ENCODE results near the gene OSM.

OSM gene

GRCh38 chr22:30252411-30253204 is 14.0 kb downstream of the OSM start:
- Histone ChIP-seq H3K4me3 (ENCODE audit: low read length) (no peak overlapping the region), H3K27me3 (ENCODE audit: insufficient read depth, low read length, poor library complexity) (no peaks in the 10 kb centered on the region), H3K79me1 (ENCODE audit: low read length) (no peaks in the 10 kb centered on the region), H3K9ac (ENCODE audit: low read length) (no peak overlapping the region), H4K8ac (ENCODE audit: low read depth, low read length) (no peak overlapping the region), H3K27ac (ENCODE audit: low read depth, low read length) (no peak overlapping the region), H3K4me2 (ENCODE audit: low read length) (no peak overlapping the region), H2BK120ac (ENCODE audit: low read depth, low read length) (no peak overlapping the region), H3K4me1 (ENCODE audit: control insufficient read depth, low read depth, low read length) (no peaks in the 10 kb centered on the region), H3K79me2 (ENCODE audit: control insufficient read depth, insufficient read depth, low read length) (no peaks in the 10 kb centered on the region), H3K56ac (ENCODE audit: low read length) (peak overlapping the region; percentile 42), H3K23ac (ENCODE audit: low read length) (no peak overlapping the region), H2BK5ac (ENCODE audit: low read length) (no peak overlapping the region), H3K4ac (ENCODE audit: low read depth, low read length) (no peak overlapping the region), H2BK15ac (replicated peaks; ENCODE audit: low read depth) (no peak overlapping the region), H3K18ac (ENCODE audit: low read length) (no peak overlapping the region), H3K36me3 (ENCODE audit: control insufficient read depth, insufficient read depth, low read length) (no peaks in the 10 kb centered on the region), H2AK5ac (ENCODE audit: low read length) (no peak overlapping the region), H4K5ac (ENCODE audit: low read length) (no peak overlapping the region)
- WGBS (ENCODE audit: extremely low coverage, insufficient coverage, low lambda C conversion rate), result no CpG with 5 or more reads among the region's 22 CpGs
- no peak for DNase-seq

- Histone ChIP-seq H3K79me1 (ENCODE audit: low read length) (no peaks in the 10 kb centered on the region), H2BK120ac (ENCODE audit: low read depth, low read length) (no peak overlapping the region), H3K23ac (ENCODE audit: low read length) (no peak overlapping the region), H3K56ac (ENCODE audit: low read length) (no peak overlapping the region), H3K27ac (ENCODE audit: low read depth, low read length) (no peak overlapping the region), H3K4me2 (ENCODE audit: low read length) (no peak overlapping the region), H3K18ac (ENCODE audit: low read length) (no peak overlapping the region), H2AK5ac (ENCODE audit: low read length) (no peak overlapping the region), H3K4ac (ENCODE audit: low read depth, low read length) (no peak overlapping the region), H3K4me3 (ENCODE audit: low read length) (no peak overlapping the region), H2BK5ac (ENCODE audit: low read length) (no peak overlapping the region), H2BK15ac (replicated peaks; ENCODE audit: low read depth) (no peak overlapping the region), H3K4me1 (ENCODE audit: control insufficient read depth, low read depth, low read length) (no peaks in the 10 kb centered on the region), H4K8ac (ENCODE audit: low read depth, low read length) (no peak overlapping the region), H4K5ac (ENCODE audit: low read length) (no peak overlapping the region), H3K79me2 (ENCODE audit: control insufficient read depth, insufficient read depth, low read length) (no peaks in the 10 kb centered on the region), H3K27me3 (ENCODE audit: insufficient read depth, low read length, poor library complexity) (no peaks in the 10 kb centered on the region), H3K36me3 (ENCODE audit: control insufficient read depth, insufficient read depth, low read length) (no peaks in the 10 kb centered on the region), H3K9ac (ENCODE audit: low read length) (no peak overlapping the region)
- no CpG with 5 or more reads among the region's 10 CpGs for WGBS (ENCODE audit: extremely low coverage, insufficient coverage, low lambda C conversion rate)
- no peak for DNase-seq
Observed at GRCh38 chr22:30251711-30252110, 14.9 kb downstream of the OSM start.

DNA sequence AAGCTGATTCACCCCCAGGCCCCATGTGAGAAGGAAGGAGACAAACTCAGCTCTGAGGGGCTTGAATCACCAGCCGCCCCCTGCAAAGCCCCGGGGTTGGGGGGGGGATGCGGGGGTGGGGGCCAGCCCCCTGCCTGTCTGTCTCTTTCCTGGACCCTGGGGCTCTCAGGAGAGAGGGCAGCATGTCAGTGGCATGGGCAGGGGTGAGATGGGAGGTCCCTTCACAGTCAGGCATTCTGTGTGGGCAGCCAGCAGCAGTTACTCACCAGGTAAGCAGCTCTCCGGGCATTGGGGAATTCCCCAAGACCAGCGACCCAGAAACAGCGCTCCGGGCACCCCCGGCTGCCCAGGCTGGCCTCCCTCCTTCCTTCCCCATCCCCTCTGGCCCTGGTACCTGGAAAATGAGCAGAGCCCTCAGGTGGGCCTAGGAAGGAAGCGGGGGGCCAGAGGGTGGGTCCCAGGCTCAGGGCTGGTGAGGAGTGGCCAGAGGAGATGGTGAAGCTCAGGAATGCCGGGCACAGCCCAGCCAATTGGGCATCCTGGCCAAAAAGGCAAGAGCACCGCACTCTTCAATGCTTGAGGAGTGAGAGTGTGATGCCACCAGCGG is 15.9 kb downstream of the OSM start:
- H3K27me3 ChIP-seq (ENCODE audit: insufficient read depth, low read length, poor library complexity), result no peaks in the 10 kb centered on the region
- H2BK5ac ChIP-seq (ENCODE audit: low read length), result no peak overlapping the region
- H2BK120ac ChIP-seq (ENCODE audit: low read depth, low read length), result no peak overlapping the region
- no peak overlapping the region for H3K23ac ChIP-seq (ENCODE audit: low read length)
- H3K4ac ChIP-seq (ENCODE audit: low read depth, low read length), result no peak overlapping the region
- no peak overlapping the region for H2BK15ac ChIP-seq (replicated peaks; ENCODE audit: low read depth)
- H3K4me3 ChIP-seq (ENCODE audit: low read length), result no peak overlapping the region
- H3K9ac ChIP-seq (ENCODE audit: low read length), result no peak overlapping the region
- no peak overlapping the region for H3K27ac ChIP-seq (ENCODE audit: low read depth, low read length)
- WGBS (ENCODE audit: extremely low coverage, insufficient coverage, low lambda C conversion rate), result no CpG with 5 or more reads among the region's 12 CpGs
- H3K79me1 ChIP-seq (ENCODE audit: low read length), result no peaks in the 10 kb centered on the region
- no peaks in the 10 kb centered on the region for H3K36me3 ChIP-seq (ENCODE audit: control insufficient read depth, insufficient read depth, low read length)
- no peaks in the 10 kb centered on the region for H3K79me2 ChIP-seq (ENCODE audit: control insufficient read depth, insufficient read depth, low read length)
- H3K56ac ChIP-seq (ENCODE audit: low read length), result no peak overlapping the region
- no peaks in the 10 kb centered on the region for H3K4me1 ChIP-seq (ENCODE audit: control insufficient read depth, low read depth, low read length)
- no peak for DNase-seq
- H3K18ac ChIP-seq (ENCODE audit: low read length), result no peak overlapping the region
- H2AK5ac ChIP-seq (ENCODE audit: low read length), result no peak overlapping the region
- H3K4me2 ChIP-seq (ENCODE audit: low read length), result no peak overlapping the region
- no peak overlapping the region for H4K5ac ChIP-seq (ENCODE audit: low read length)
- H4K8ac ChIP-seq (ENCODE audit: low read depth, low read length), result no peak overlapping the region

DNA sequence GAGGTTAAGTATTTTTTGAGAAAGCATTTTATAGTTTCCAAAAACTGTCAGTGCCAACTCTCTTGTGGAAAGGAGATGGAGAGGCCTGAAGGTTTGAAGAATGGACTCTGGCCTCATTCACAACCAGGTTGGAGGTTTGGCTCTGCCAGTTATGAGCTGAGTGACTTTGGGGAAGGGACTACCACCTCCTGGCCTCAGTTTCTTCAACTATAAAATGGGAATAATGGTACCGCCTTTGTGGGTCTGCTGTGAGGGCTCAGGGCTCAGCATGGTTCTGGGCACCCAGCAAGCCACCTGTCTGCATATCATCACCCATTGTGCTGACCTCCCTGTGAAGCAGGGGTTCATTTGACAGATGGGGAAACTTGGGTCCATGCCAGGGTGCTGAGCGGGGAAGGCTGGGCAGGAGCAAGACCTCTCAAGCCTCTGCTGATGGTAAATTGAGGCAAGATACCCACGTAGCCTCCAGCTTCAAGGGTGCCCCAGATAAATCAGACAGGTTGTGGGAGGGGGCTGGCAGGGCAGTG is 16.5 kb downstream of the OSM start:
- H3K27me3 ChIP-seq (ENCODE audit: insufficient read depth, low read length, poor library complexity), result no peaks in the 10 kb centered on the region

DNA sequence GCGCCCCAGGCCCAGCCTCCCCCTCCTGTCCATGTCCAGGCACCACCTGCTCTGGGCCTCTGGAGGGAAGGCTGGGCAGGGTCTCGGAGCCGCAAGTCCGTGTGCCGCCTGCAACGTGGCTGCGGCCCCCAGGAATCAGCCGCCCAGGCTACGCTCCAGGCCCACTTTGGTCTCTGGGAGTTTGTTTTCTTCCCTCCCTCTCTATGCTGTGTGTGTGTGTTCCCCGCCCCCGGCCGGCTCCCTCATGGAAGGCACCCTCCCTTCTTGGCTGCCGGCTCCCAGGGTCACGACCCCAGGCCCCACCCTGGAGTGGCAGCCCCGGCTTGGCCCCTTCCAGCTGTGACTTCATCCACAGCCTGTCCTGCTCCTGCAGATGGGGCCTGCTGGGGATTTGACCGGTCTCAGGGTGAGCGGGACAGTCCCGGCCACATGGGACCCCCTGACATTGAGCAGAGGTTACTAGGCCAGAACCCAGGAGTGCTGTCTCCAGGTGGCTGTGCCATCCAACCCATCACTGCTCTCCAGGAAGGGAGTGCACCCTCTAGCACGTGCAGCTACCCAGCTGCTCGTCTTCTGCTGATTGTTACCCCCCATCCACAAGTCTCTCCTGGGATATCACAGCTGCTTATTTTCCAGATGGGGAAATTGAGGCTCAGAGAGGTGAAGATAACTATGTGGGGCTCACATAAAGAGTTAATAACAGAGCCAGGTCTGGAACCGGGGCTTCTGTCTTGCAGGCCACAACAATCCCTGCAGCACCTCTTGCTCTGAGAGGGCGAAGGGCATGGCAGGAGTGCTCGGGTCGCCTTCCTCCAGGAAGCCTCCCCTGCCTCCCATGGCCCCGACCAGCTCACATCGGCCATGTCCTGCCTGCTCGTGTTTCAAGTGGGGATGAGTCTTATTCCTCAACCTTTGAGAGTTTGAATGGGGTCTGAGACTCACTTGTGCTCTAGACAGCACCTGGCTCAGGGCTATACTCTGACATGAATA is 17.3 kb downstream of the OSM start:
- Histone ChIP-seq H3K79me2 (ENCODE audit: control insufficient read depth, insufficient read depth, low read length) (no peaks in the 10 kb centered on the region), H3K79me1 (ENCODE audit: low read length) (no peaks in the 10 kb centered on the region)

More for the DNA sequence above, 16.5 kb downstream of the OSM start:
- no peak overlapping the region for H2BK120ac ChIP-seq (ENCODE audit: low read depth, low read length)
- no peak overlapping the region for H3K56ac ChIP-seq (ENCODE audit: low read length)
- no peak overlapping the region for H3K4me3 ChIP-seq (ENCODE audit: low read length)
- H3K27ac ChIP-seq (ENCODE audit: low read depth, low read length), result no peak overlapping the region
- H3K4ac ChIP-seq (ENCODE audit: low read depth, low read length), result no peak overlapping the region
- H4K8ac ChIP-seq (ENCODE audit: low read depth, low read length), result no peak overlapping the region
- no peaks in the 10 kb centered on the region for H3K79me2 ChIP-seq (ENCODE audit: control insufficient read depth, insufficient read depth, low read length)
- no peak overlapping the region for H3K9ac ChIP-seq (ENCODE audit: low read length)
- H2AK5ac ChIP-seq (ENCODE audit: low read length), result no peak overlapping the region
- H4K5ac ChIP-seq (ENCODE audit: low read length), result no peak overlapping the region
- no peak for DNase-seq
- no peak overlapping the region for H2BK15ac ChIP-seq (replicated peaks; ENCODE audit: low read depth)
- WGBS (ENCODE audit: extremely low coverage, insufficient coverage, low lambda C conversion rate), result no CpG with 5 or more reads among the region's 3 CpGs
- H3K36me3 ChIP-seq (ENCODE audit: control insufficient read depth, insufficient read depth, low read length), result no peaks in the 10 kb centered on the region
- H2BK5ac ChIP-seq (ENCODE audit: low read length), result no peak overlapping the region
- no peak overlapping the region for H3K18ac ChIP-seq (ENCODE audit: low read length)
- H3K4me2 ChIP-seq (ENCODE audit: low read length), result no peak overlapping the region
- no peak overlapping the region for H3K23ac ChIP-seq (ENCODE audit: low read length)
- H3K79me1 ChIP-seq (ENCODE audit: low read length), result no peaks in the 10 kb centered on the region
- no peaks in the 10 kb centered on the region for H3K4me1 ChIP-seq (ENCODE audit: control insufficient read depth, low read depth, low read length)

More for the DNA sequence above, 17.3 kb downstream of the OSM start:
- H4K8ac ChIP-seq (ENCODE audit: low read depth, low read length), result no peak overlapping the region
- H3K27ac ChIP-seq (ENCODE audit: low read depth, low read length), result no peak overlapping the region
- H2BK15ac ChIP-seq (replicated peaks; ENCODE audit: low read depth), result no peak overlapping the region
- H2BK5ac ChIP-seq (ENCODE audit: low read length), result no peak overlapping the region
- no peaks in the 10 kb centered on the region for H3K27me3 ChIP-seq (ENCODE audit: insufficient read depth, low read length, poor library complexity)
- no peaks in the 10 kb centered on the region for H3K36me3 ChIP-seq (ENCODE audit: control insufficient read depth, insufficient read depth, low read length)
- no peak overlapping the region for H3K4me3 ChIP-seq (ENCODE audit: low read length)
- H3K56ac ChIP-seq (ENCODE audit: low read length), result no peak overlapping the region
- no peak overlapping the region for H3K18ac ChIP-seq (ENCODE audit: low read length)
- H3K4me1 ChIP-seq (ENCODE audit: control insufficient read depth, low read depth, low read length), result no peaks in the 10 kb centered on the region
- no peak for DNase-seq
- H2BK120ac ChIP-seq (ENCODE audit: low read depth, low read length), result no peak overlapping the region
- H3K23ac ChIP-seq (ENCODE audit: low read length), result no peak overlapping the region
- H2AK5ac ChIP-seq (ENCODE audit: low read length), result no peak overlapping the region
- H3K4me2 ChIP-seq (ENCODE audit: low read length), result no peak overlapping the region
- H3K9ac ChIP-seq (ENCODE audit: low read length), result no peak overlapping the region
- no peak overlapping the region for H3K4ac ChIP-seq (ENCODE audit: low read depth, low read length)
- WGBS (ENCODE audit: extremely low coverage, insufficient coverage, low lambda C conversion rate), result no CpG with 5 or more reads among the region's 27 CpGs
- H4K5ac ChIP-seq (ENCODE audit: low read length), result no peak overlapping the region

Data from mesendoderm (in vitro differentiated cells).